ENCODE results near the gene DYRK1A.
"Not testable (repeated sequence)": the region's sequence is repeated elsewhere in the genome, so short reads cannot be mapped to it uniquely, and the experiment has no call there.

DYRK1A gene

GRCh38 chr21:37528150-37528937 is 161.8 kb downstream of the DYRK1A start:
- no peak for DNase-seq (ENCODE audit: low read depth)

GRCh38 chr21:37529649-37530048 is 163.1 kb downstream of the DYRK1A start:
- no peak for DNase-seq (ENCODE audit: low read depth)

GRCh38 chr21:37530901-37531351 is 164.4 kb downstream of the DYRK1A start:
- no peak for DNase-seq (ENCODE audit: low read depth)

GRCh38 chr21:37531431-37531932 is 164.9 kb downstream of the DYRK1A start:
- DNase-seq (ENCODE audit: low read depth) = no peak

GRCh38 chr21:37532868-37533780 is 166.6 kb downstream of the DYRK1A start:
- DNase-seq (ENCODE audit: low read depth) = no peak

- DNase-seq (ENCODE audit: low read depth) = no peak
Measured at GRCh38 chr21:37534431-37534830, 167.9 kb downstream of the DYRK1A start.

GRCh38 chr21:37535130-37535529 is 168.6 kb downstream of the DYRK1A start:
- no peak for DNase-seq (ENCODE audit: low read depth)

GRCh38 chr21:37535672-37536071 is 169.1 kb downstream of the DYRK1A start:
- no peak for DNase-seq (ENCODE audit: low read depth)

- DNase-seq (ENCODE audit: low read depth) = no peak
Measured at GRCh38 chr21:37536616-37537278, 170.2 kb downstream of the DYRK1A start.

GRCh38 chr21:37537391-37537996 is 170.9 kb downstream of the DYRK1A start:
- no peak for DNase-seq (ENCODE audit: low read depth)

GRCh38 chr21:37538971-37539590 is 172.5 kb downstream of the DYRK1A start:
- DNase-seq (ENCODE audit: low read depth) = no peak

- DNase-seq (ENCODE audit: low read depth) = not testable (repeated sequence)
Measured at GRCh38 chr21:37541128-37541527, 174.6 kb downstream of the DYRK1A start.

GRCh38 chr21:37542512-37542911 is 175.9 kb downstream of the DYRK1A start:
- DNase-seq (ENCODE audit: low read depth) = no peak

- no peak for DNase-seq (ENCODE audit: low read depth)
Measured at GRCh38 chr21:37546299-37546908, 179.8 kb downstream of the DYRK1A start.

GRCh38 chr21:37546949-37547614 is 180.5 kb downstream of the DYRK1A start:
- no peak for DNase-seq (ENCODE audit: low read depth)

GRCh38 chr21:37547615-37548200 is 181.1 kb downstream of the DYRK1A start:
- no peak for DNase-seq (ENCODE audit: low read depth)

GRCh38 chr21:37548521-37548981 is 182.0 kb downstream of the DYRK1A start:
- no peak for DNase-seq (ENCODE audit: low read depth)

GRCh38 chr21:37549730-37550129 is 183.2 kb downstream of the DYRK1A start:
- not testable (repeated sequence) for DNase-seq (ENCODE audit: low read depth)

GRCh38 chr21:37550157-37550556 is 183.6 kb downstream of the DYRK1A start:
- DNase-seq (ENCODE audit: low read depth) = no peak

All from HS-5 (cell line).